NB4 (cell line): ENCODE data around the gene DLGAP4.

Experiments
- DNase-seq: peaks from one replicate; pipeline ENCODE4 v3.0.0; 2010; ENCODE audit warnings: low read depth
- H3K4me3 ChIP-seq: one replicate; pipeline ENCODE4 v1.5.1; 2011; ENCODE audit warnings: mild to moderate bottlenecking, low read depth, low read length, moderate library complexity
- CTCF ChIP-seq: IDR thresholded peaks from one replicate; pipeline ENCODE4 v1.5.1; 2012; ENCODE audit warnings: low read depth, low read length
- MAX ChIP-seq: IDR thresholded peaks from 2 replicates; pipeline ENCODE4 v1.6.1; 2011; ENCODE audit warnings: low read depth, low read length
- MYC ChIP-seq: IDR thresholded peaks from 2 replicates; pipeline ENCODE4 v1.6.1; 2011; ENCODE audit warnings: low read depth, low read length
- POLR2A ChIP-seq: IDR thresholded peaks from 2 replicates; pipeline ENCODE4 v1.6.1; 2011; ENCODE audit warnings: mild to moderate bottlenecking; ENCODE audit not compliant: insufficient read length; ENCODE audit errors: extremely low read depth

The DLGAP4 gene

GRCh38 chr20:36303020-36303595, 3.0 kb upstream of the DLGAP4 start:
- peak; percentile 65 for DNase-seq
- TF ChIP-seq CTCF (no peak), MYC (peak; percentile 27; the same call in 1 of the 2 replicates), MAX (peak; percentile 34; the same call in 1 of the 2 replicates), POLR2A (no peak)
- no peak overlapping the region for H3K4me3 ChIP-seq

- no peak overlapping the region for H3K4me3 ChIP-seq
- no peak for TF ChIP-seq MAX
- TF ChIP-seq CTCF: no peak
- TF ChIP-seq MYC: no peak
- no peak for TF ChIP-seq POLR2A
- no peak for DNase-seq
These were observed 2.3 kb upstream of the DLGAP4 start for GRCh38 chr20:36303831-36304230.

- H3K4me3 ChIP-seq: no peak overlapping the region
- no peak for DNase-seq
- TF ChIP-seq MAX (no peak), CTCF (no peak), MYC (no peak), POLR2A (no peak)
These were observed 1.2 kb upstream of the DLGAP4 start for GRCh38 chr20:36304786-36305495.

GRCh38 chr20:36306553-36307411, 643 bp downstream of the DLGAP4 start:
- TF ChIP-seq MAX: no peak
- TF ChIP-seq POLR2A: no peak
- no peak for TF ChIP-seq MYC
- TF ChIP-seq CTCF: no peak
- H3K4me3 ChIP-seq: no peak overlapping the region
- DNase-seq: no peak

GRCh38 chr20:36307412-36308325, 1.5 kb downstream of the DLGAP4 start:
- no peak overlapping the region for H3K4me3 ChIP-seq
- TF ChIP-seq MYC (no peak), CTCF (no peak), MAX (no peak), POLR2A (no peak)
- no peak for DNase-seq
